Stimulated activated naive B cell treated with anti-CD40 and anti-IgM and Interleukin-4, amounts not matched to agents 10 μg/mL and 1 μg/mL and 100 μg/mL, for 72 hours (primary cell): ENCODE results near the gene STX12.
A peak's percentile ranks its signal among the peaks of the same experiment; 100 is the strongest.
"Not testable (repeated sequence)": the region's sequence is repeated elsewhere in the genome, so short reads cannot be mapped to it uniquely, and the experiment has no call there.

Source experiments
- ATAC-seq, 2 donors: fragments of 150-1000 bp; cut with Tn5 transposase; replicated peaks; 2 replicates each; pipeline ENCODE4 v1.10.0; 2021; ENCODE audit warnings: moderate library complexity in 1 of 2
- DNase-seq: peaks from one replicate; pipeline ENCODE4 v3.0.0; 2021
- H3K27ac Mint-ChIP-seq: one replicate; pipeline ENCODE4 v1.8.0; 2022; ENCODE audit warnings: mild to moderate bottlenecking, mixed read lengths
- H3K27me3 Mint-ChIP-seq, 2 donors: one replicate each; pipeline ENCODE4 v1.8.0; 2022; ENCODE audit warnings: mixed read lengths in 2 of 2
- H3K36me3 Mint-ChIP-seq, 2 donors: one replicate each; pipeline ENCODE4 v1.8.0; 2022; ENCODE audit warnings: mixed read lengths in 2 of 2, mild to moderate bottlenecking in 1 of 2
- H3K4me1 Mint-ChIP-seq, 2 donors: one replicate each; pipeline ENCODE4 v1.8.0; 2022; ENCODE audit warnings: mixed read lengths in 2 of 2, mild to moderate bottlenecking in 1 of 2
- H3K4me3 Mint-ChIP-seq, 2 donors: one replicate each; pipeline ENCODE4 v1.8.0; 2022; ENCODE audit warnings: mild to moderate bottlenecking in 2 of 2, mixed read lengths in 2 of 2, moderate library complexity in 1 of 2
- H3K9me3 Mint-ChIP-seq, 2 donors: one replicate each; pipeline ENCODE4 v1.8.0; 2022; ENCODE audit warnings: mixed read lengths in 2 of 2, mild to moderate bottlenecking in 1 of 2

Gene STX12

DNA sequence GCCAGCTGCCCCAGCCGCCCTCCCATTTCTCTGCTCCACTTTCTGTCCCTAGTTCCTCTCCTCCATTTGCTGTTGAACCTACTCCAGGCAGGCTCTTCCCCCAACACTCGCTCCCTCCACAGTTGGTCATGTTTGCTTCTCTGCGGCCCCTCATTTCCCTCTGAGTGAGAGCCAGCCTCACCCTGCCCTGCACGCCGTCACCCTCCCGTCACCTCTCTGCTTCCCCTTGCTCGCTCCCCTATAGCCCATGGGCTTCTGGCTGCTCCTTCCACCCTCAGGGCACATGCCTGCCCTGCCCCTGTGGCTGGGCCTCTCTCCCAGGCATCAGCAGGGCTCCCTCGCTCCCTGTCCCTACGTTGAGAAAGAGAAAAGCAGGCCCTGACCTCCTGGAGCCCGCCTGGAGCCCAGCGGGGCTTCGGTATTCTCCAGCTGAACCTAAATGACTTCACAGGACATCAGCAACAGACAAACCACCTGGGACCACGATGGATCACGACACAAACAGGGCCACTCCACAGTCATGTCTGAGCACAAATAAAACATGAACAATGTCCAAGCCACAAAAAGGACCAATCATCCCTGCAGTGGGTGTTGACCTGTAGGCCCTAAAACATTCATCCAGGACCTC lies 86.0 kb downstream of the STX12 start:
- H3K9me3 Mint-ChIP-seq = peaks cover 2 to 3% of the 10 kb centered on the region in 2 donors
- H3K36me3 Mint-ChIP-seq = peaks cover 0 to 3% of the 10 kb centered on the region in 2 donors
- H3K4me1 Mint-ChIP-seq = peaks cover 34 to 58% of the 10 kb centered on the region in 2 donors
- ATAC-seq (no peak), DNase-seq (no peak)
- H3K27ac Mint-ChIP-seq = peak overlapping the region; percentile 56
- H3K27me3 Mint-ChIP-seq = no peaks in the 10 kb centered on the region
- H3K4me3 Mint-ChIP-seq = no peak overlapping the region

- no peak overlapping the region for H3K4me3 Mint-ChIP-seq
- ATAC-seq (no peak), DNase-seq (no peak)
- peak overlapping the region; percentile 56 for H3K27ac Mint-ChIP-seq
- H3K36me3 Mint-ChIP-seq = no peaks in the 10 kb centered on the region
- peaks cover 37 to 80% of the 10 kb centered on the region in 2 donors for H3K4me1 Mint-ChIP-seq
- peaks cover 2 to 3% of the 10 kb centered on the region in 2 donors for H3K9me3 Mint-ChIP-seq
- no peaks in the 10 kb centered on the region for H3K27me3 Mint-ChIP-seq
These were observed 88.4 kb downstream of the STX12 start for GRCh38 chr1:27861436-27861835.

GRCh38 chr1:27862004-27862403 lies 89.0 kb downstream of the STX12 start:
- ATAC-seq (no peak), DNase-seq (no peak)
- H3K27me3 Mint-ChIP-seq = no peaks in the 10 kb centered on the region
- peaks cover 2 to 3% of the 10 kb centered on the region in 2 donors for H3K9me3 Mint-ChIP-seq
- peak overlapping the region; percentile 76 for H3K27ac Mint-ChIP-seq
- peaks cover 39 to 84% of the 10 kb centered on the region in 2 donors for H3K4me1 Mint-ChIP-seq
- no peak overlapping the region for H3K4me3 Mint-ChIP-seq
- H3K36me3 Mint-ChIP-seq = no peaks in the 10 kb centered on the region

DNA sequence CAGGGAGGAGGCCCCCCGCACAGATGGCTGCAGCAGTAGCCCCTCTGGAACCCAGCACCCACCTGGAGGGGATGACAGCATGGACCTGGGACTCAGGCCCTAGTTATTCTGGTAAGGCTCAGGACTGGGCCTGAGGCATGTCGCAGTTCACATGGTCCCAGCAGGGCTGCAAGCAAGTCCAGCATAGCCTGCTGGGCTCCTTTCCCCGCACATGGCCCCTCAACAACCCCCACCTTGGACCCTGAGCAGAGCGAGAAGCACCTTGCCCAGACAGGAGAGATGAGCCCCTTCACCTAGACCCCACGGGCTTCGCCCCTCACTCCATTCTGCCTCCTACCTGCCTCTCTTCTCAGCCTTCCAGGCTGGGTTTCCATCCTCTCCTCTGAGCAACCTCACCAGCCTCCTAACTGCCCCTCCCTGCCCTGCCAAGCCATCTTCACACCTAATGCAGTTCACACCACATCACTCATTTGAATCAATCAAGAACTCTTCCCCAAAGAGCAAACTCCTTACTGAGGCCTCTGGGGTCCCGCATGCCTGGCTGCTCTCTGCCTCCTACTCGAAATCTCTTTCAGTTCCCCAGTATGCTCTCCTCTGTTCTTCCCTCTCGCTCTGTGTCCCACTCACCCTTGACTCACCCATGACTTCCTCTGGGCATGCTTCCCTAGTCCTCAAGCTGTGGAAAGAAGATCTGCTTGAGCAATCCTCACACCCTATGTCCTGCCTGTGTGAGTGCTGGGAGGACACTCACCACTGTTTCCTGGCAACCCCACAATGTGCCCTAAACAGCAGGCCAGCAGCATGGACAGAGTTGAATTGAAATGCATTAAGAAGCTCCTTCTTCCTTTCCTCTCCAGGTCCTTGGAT lies 89.9 kb downstream of the STX12 start:
- H3K9me3 Mint-ChIP-seq = peaks cover 2 to 3% of the 10 kb centered on the region in 2 donors
- H3K36me3 Mint-ChIP-seq = no peaks in the 10 kb centered on the region
- peaks cover 42 to 86% of the 10 kb centered on the region in 2 donors for H3K4me1 Mint-ChIP-seq
- DNase-seq = peak; percentile 72
- H3K27ac Mint-ChIP-seq = peak overlapping the region; percentile 79
- H3K4me3 Mint-ChIP-seq = peak overlapping the region; percentile 14 to 22
- H3K27me3 Mint-ChIP-seq = no peaks in the 10 kb centered on the region
- peak; percentile 84 to 88 for ATAC-seq

- Mint-ChIP-seq H3K4me1 (peaks cover 39 to 84% of the 10 kb centered on the region in 2 donors), H3K27me3 (no peaks in the 10 kb centered on the region), H3K36me3 (no peaks in the 10 kb centered on the region), H3K9me3 (peaks cover 2 to 3% of the 10 kb centered on the region in 2 donors), H3K27ac (peak overlapping the region; percentile 79), H3K4me3 (no peak overlapping the region)
- DNase-seq (no peak), ATAC-seq (peak; percentile 49 to 54)
These were observed 90.5 kb downstream of the STX12 start for GRCh38 chr1:27863538-27863915.

DNA sequence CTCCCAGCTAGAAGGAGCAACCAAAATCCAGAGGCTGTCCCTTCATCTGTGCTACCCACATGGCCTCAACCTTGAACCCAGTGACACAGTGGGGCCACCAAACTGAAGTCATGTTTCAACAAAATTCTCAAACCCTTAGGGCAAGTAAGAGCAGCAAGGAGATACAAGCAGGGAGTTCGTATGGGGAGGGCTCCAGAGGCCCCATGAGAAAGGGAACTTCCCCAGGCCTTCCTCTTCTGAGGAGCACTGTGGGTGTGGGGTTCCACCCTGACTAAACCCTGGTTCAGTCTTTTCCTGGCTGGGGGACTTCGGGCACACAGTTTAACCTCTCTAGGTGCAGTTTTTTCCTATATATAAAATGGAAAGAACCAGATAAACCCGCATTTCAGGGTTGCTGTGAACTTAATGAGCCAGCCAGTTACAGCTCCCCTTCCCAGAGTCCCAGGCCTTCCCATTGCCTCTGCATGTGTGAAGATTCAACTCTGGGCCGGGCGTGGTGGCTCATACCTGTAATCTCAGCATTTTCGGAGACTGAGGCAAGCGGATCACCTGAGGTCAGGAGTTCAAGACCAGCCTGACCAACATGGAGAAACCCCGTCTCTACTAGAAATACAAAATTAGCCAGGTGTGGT lies 91.4 kb downstream of the STX12 start:
- peak overlapping the region; percentile 29 to 39 for H3K4me3 Mint-ChIP-seq
- ATAC-seq = peak; percentile 29 to 49

GRCh38 chr1:27865821-27866220 lies 92.8 kb downstream of the STX12 start:
- Mint-ChIP-seq H3K4me1 (peaks cover 44 to 79% of the 10 kb centered on the region in 2 donors), H3K27ac (peak overlapping the region; percentile 59), H3K4me3 (no peak overlapping the region), H3K27me3 (no peaks in the 10 kb centered on the region), H3K36me3 (no peaks in the 10 kb centered on the region), H3K9me3 (peaks cover 2 to 3% of the 10 kb centered on the region in 2 donors)
- no peak for DNase-seq
- ATAC-seq = no peak

More for the DNA sequence above, 91.4 kb downstream of the STX12 start:
- H3K27ac Mint-ChIP-seq = peak overlapping the region; percentile 79
- peaks cover 2 to 3% of the 10 kb centered on the region in 2 donors for H3K9me3 Mint-ChIP-seq
- H3K4me1 Mint-ChIP-seq = peaks cover 42 to 84% of the 10 kb centered on the region in 2 donors
- DNase-seq = peak; percentile 42
- no peaks in the 10 kb centered on the region for H3K27me3 Mint-ChIP-seq
- H3K36me3 Mint-ChIP-seq = no peaks in the 10 kb centered on the region

DNA sequence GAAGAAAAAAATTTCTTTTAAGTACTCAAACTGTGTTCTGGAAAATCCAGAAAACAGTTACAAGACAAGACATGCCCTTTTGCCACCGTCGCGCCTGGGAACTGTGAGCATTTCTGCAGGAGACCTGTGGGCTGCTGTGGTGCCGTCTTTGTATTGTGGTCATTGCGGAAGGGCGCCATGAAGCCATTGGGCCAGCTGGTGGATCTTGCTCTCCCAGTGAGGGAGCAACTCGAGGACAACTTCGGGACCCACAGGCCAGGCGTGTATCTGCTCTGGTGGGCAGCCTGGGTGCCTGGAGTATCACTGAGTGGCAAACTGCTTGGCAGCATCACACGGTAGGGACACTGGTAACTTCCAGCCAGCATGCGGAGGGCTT lies 95.5 kb downstream of the STX12 start:
- H3K4me1 Mint-ChIP-seq = peaks cover 29 to 66% of the 10 kb centered on the region in 2 donors

DNA sequence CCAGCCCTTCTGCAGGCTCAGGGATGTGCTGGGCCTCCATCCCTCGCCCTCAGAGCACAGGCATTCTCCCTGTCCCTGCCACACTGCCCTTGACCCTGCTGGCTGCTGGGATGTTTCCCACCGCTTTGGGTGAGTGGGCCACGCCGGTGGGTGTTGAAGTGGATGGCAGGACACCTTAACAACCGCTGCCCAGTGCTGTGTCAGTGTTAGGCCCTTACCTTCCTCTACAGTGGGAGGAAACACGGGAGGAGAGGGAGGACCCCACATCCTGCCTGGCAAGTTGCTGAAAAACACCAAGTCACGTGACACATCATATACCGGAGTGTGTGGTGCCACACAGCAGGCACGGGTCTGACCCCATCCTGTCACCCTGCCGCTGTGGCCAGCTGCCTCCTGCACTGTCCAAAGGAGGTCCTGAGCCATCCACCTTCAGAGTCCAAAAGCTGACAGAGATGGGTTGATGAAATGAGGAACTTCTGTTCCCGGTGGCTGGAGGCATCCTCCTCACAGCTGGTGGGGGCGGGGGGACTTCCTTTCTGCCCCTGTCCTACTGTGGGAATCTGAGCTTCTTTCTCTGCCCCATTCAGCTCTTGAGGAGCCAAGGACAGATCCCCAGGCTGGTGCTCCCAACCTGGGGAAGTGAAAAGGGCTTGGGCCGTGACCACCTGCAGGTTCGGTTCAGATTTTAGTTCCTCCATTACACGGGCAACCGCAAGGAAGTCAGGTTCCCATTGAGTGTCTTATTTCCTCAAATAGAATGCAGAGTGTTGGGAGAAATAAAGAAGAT lies 96.1 kb downstream of the STX12 start:
- Mint-ChIP-seq H3K36me3 (peaks cover 0 to 3% of the 10 kb centered on the region in 2 donors), H3K27me3 (no peaks in the 10 kb centered on the region), H3K4me1 (peaks cover 28 to 64% of the 10 kb centered on the region in 2 donors), H3K27ac (peak overlapping the region; percentile 80), H3K4me3 (peak overlapping the region; percentile 44 to 57), H3K9me3 (no peaks in the 10 kb centered on the region)
- ATAC-seq (peak; percentile 54 to 58), DNase-seq (peak; percentile 28)

More for the DNA sequence above, 95.5 kb downstream of the STX12 start:
- H3K27me3 Mint-ChIP-seq = no peaks in the 10 kb centered on the region
- ATAC-seq (no peak), DNase-seq (no peak)
- H3K4me3 Mint-ChIP-seq = no peak overlapping the region
- H3K36me3 Mint-ChIP-seq = peaks cover 0 to under 1% of the 10 kb centered on the region in 2 donors
- H3K9me3 Mint-ChIP-seq = no peaks in the 10 kb centered on the region
- H3K27ac Mint-ChIP-seq = peak overlapping the region; percentile 80

GRCh38 chr1:27869719-27870085 lies 96.7 kb downstream of the STX12 start:
- Mint-ChIP-seq H3K36me3 (peaks cover 0 to 3% of the 10 kb centered on the region in 2 donors), H3K27ac (no peak overlapping the region), H3K27me3 (no peaks in the 10 kb centered on the region), H3K4me3 (peak overlapping the region in 1 of 2 donors; percentile 57), H3K9me3 (no peaks in the 10 kb centered on the region), H3K4me1 (peaks cover 27 to 61% of the 10 kb centered on the region in 2 donors)
- ATAC-seq = peak; percentile 3 to 6
- DNase-seq = no peak

DNA sequence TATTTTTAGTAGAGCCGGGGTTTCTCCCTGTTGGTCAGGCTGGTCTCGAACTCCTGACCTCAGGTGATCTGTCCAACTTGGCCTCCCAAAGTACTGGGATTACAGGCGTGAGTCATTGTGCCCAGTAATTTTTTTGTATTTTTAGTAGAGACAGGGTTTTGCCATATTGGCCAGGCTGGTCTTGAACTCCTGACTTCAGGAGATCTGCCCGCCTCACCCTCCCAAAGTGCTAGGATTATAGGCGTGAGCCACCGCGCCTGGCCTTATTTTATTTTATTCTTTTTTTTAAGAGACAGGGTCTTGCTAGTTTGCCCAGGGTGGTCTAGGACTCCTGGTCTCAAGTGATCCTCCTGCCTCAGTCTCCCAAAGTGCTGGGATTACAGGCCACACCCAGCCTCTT lies 98.1 kb downstream of the STX12 start:
- H3K4me3 Mint-ChIP-seq, ATAC-seq, H3K36me3 Mint-ChIP-seq, H3K9me3 Mint-ChIP-seq, H3K27me3 Mint-ChIP-seq, DNase-seq: not testable (repeated sequence)
- peaks cover 35 to 63% of the 10 kb centered on the region in 2 donors for H3K4me1 Mint-ChIP-seq
- peak overlapping the region; percentile 47 for H3K27ac Mint-ChIP-seq

GRCh38 chr1:27872059-27872801 lies 99.2 kb downstream of the STX12 start, which contains the start of gene THEMIS2:
Gene THEMIS2 (plus strand): TSS chr1:27872544. CDS start chr1:27872572, 28 bp downstream.
- H3K4me3 Mint-ChIP-seq = peak within 1 kb of the TSS; percentile 93 to 95
- peaks cover 38 to 63% of the 10 kb centered on the region in 2 donors for H3K4me1 Mint-ChIP-seq
- peak; percentile 51 for DNase-seq
- ATAC-seq = peak; percentile 57 to 65
- peaks cover 11 to 15% of the 10 kb centered on the region in 2 donors for H3K36me3 Mint-ChIP-seq
- H3K9me3 Mint-ChIP-seq = no peaks in the 10 kb centered on the region
- H3K27ac Mint-ChIP-seq = peak within 1 kb of the TSS; percentile 90
- no peaks in the 10 kb centered on the region for H3K27me3 Mint-ChIP-seq
